Body of pancreas (tissue), 4 donors: ENCODE results near the gene C5AR2. TPM values are rescaled to one million over a fixed set of nuclear protein-coding genes. Genes with fewer than 3 reads are reported as not detected.
"Not testable (repeated sequence)": the region's sequence is repeated elsewhere in the genome, so short reads cannot be mapped to it uniquely, and the experiment has no call there.

Experiments
- ATAC-seq: fragments of 150-250 bp; one replicate; pipeline ENCODE4 v1.9.1; 2016
- DNase-seq, 4 donors: peaks; one replicate each; pipeline ENCODE4 v3.0.0-alpha.2; 2019
- H3K27ac ChIP-seq, 4 donors: fragments of 200-600 bp; sonication (generic); 1 replicate in 3 of 4; 2 replicates in 1 of 4; pipeline versions ENCODE4 v1.5.1 to v1.6.1; 2016 to 2019; ENCODE audit warnings: mild to moderate bottlenecking in 1 of 4, mixed read lengths in 1 of 4, moderate library complexity in 1 of 4
- H3K27me3 ChIP-seq, 2 donors: fragments of 200-600 bp; sonication (generic); one replicate each; pipeline ENCODE4 v1.6.0; 2016; ENCODE audit warnings: mild to moderate bottlenecking in 1 of 2
- H3K36me3 ChIP-seq, 2 donors: fragments of 200-600 bp; sonication (generic); replicated peaks in 1 of 2; 2 replicates each; pipeline ENCODE4 v1.5.1; 2016; ENCODE audit warnings: low read depth in 2 of 2; ENCODE audit not compliant: insufficient read depth in 1 of 2
- H3K4me1 ChIP-seq: fragments of 200-600 bp; sonication (generic); one replicate; pipeline ENCODE4 v1.6.0; 2016
- H3K4me3 ChIP-seq, 2 donors: fragments of 200-600 bp; sonication (generic); 1 replicate in 1 of 2; 2 replicates in 1 of 2; pipeline ENCODE4 v1.5.1; 2016 to 2019
- H3K9me3 ChIP-seq, 3 donors: fragments of 200-600 bp; sonication (generic); 1 replicate in 2 of 3; 2 replicates in 1 of 3; pipeline ENCODE4 v1.5.1; 2016
- CTCF ChIP-seq, 7 experiments: fragments of 450-650 bp in 4 of 7; fragments of 200-600 bp in 3 of 7; sonication (generic) in 3 of 7; IDR thresholded peaks; one replicate each; pipeline ENCODE4 v1.5.1; 2016 to 2019; ENCODE audit warnings: antibody characterized with exemption in 7 of 7
- POLR2A ChIP-seq, 3 donors: fragments of 450-650 bp; IDR thresholded peaks; one replicate each; pipeline ENCODE4 v1.6.1; 2016; ENCODE audit warnings: antibody characterized with exemption in 3 of 3, mild to moderate bottlenecking in 2 of 3
- WGBS, 2 donors: methylation state at CpG; one replicate each; pipeline ENCODE4 v1.1.5; 2017; 5-methylcytosine and 5-hydroxymethylcytosine counted together
- intact Hi-C: fragments of 100-400 bp; cut with DNase I; formaldehyde crosslinking; loops from one replicate; pipeline ENCODE4 v1.15.1; 2023
- total RNA-seq, 2 donors: library from RNA; depleted of rRNA; stranded (reverse); fragments of >200 nt; gene quantifications; one replicate each; pipeline ENCODE4 v1.1.0, GENCODE V29; 2016

The C5AR2 gene
- total RNA-seq, 2 donors from 2014 or later: 0.52 TPM; not detected in 1

DNA sequence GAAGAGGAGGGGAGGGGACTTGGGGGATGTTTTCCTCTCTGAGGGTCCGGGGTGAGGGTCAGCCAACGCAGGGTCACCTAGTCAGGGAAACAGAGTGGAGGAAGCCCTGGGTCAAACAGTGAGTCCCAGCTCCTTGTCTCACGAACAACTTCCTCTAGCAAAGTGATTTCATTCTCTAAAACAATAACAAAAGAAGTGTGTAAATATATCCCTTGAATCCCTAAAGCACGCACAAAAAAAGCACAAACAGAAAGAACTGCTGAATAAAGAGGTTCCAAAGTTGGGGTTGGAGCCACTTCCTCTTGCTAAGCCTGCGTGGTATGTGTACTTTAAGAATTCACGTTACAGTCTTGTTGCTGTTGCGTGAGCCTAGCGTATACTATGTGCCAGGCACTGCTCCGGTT lies 1.5 kb upstream of the C5AR2 start:
- Histone ChIP-seq H3K27ac (peak overlapping the region in 1 of 4 donors; percentile 75), H3K4me3 (no peak overlapping the region), H3K4me1 (no peaks in the 10 kb centered on the region), H3K36me3 (no peaks in the 10 kb centered on the region), H3K27me3 (no peaks in the 10 kb centered on the region), H3K9me3 (no peaks in the 10 kb centered on the region)
- WGBS, 2 donors: 46 to 48% methylated on average over 9 of the region's 9 CpGs
- no peak for ATAC-seq
- TF ChIP-seq POLR2A (IDR thresholded peaks at IDR 0.05): no peak
- TF ChIP-seq CTCF (IDR thresholded peaks at IDR 0.05): no peak
- peak in 1 of 4 donors; percentile 61 for DNase-seq
- intact Hi-C loops: no loop called here

DNA sequence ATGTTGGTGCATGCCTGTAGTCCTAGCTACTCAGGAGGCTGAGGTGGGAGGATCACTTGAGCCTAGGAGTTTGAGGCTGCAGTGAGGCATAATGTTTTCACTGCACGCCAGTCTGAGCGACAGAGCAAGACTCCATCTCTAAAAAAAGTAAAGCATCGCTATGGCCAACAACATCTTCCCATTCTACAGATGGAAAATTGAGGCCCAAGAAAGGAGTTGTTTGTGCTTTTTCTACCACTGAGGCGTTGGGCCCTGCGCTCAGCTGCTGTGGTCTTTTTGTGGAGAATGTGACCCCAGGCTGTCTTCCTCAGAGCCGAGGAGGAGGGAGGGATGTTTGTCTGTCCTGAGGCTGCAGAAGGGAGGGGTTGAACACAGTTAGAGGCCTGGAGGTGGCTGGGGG lies 485 bp upstream of the C5AR2 start:
- no peak for DNase-seq
- Histone ChIP-seq H3K4me3 (no peak overlapping the region), H3K9me3 (no peaks in the 10 kb centered on the region), H3K27me3 (no peaks in the 10 kb centered on the region), H3K4me1 (no peaks in the 10 kb centered on the region), H3K36me3 (no peaks in the 10 kb centered on the region), H3K27ac (peak overlapping the region in 1 of 4 donors; percentile 75)
- no peak for ATAC-seq
- no peak for TF ChIP-seq CTCF (IDR thresholded peaks at IDR 0.05)
- no peak for TF ChIP-seq POLR2A (IDR thresholded peaks at IDR 0.05)
- intact Hi-C loops: no loop called here
- WGBS, 2 donors: 74 to 84% methylated on average over 6 of the region's 6 CpGs

DNA sequence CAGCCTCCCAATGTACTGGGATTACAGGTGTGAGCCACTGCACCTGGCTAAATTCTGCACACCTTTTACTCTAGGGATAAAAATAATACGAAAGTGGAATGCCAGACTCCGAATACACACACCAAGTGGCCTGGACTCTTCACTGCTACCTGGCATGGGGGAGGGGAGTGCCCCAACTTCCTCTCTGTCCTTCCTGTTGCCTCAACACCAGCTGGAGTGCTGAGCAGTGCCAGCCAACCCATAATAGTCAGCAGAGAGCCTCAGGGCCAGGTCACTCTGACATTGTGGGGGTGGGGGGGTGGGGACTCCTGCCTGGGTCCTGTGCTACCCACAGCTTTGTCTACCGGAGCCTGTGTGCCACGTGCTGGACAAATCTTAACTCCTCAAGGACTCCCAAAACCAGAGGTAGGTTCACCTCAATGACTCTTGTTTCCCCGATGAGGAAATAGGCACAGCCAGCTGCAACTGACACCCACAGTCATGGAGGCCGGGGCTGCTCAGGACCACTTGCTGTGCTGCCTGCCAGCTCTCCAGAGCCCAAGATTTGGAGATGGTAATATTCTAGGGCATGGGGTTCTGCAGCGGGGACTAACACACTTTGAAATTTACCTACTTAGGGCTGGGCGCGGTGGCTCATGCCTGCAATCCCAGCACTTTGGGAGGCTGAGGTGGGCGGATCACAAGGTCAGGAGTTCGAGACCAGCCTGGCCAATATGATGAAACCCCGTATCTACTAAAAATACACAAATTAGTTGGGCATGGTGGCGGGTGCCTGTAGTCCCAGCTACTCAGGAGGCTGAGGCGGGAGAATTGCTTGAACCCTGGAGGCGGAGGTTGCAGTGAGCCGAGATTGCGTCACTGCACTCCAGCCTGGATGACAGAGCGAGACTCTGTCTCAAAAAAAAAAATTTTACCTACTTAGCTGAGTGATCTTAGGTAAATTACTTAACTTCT lies 5.1 kb downstream of the C5AR2 start:
- WGBS, 2 donors: 64 to 74% methylated on average over 12 to 18 of the region's 18 CpGs

DNA sequence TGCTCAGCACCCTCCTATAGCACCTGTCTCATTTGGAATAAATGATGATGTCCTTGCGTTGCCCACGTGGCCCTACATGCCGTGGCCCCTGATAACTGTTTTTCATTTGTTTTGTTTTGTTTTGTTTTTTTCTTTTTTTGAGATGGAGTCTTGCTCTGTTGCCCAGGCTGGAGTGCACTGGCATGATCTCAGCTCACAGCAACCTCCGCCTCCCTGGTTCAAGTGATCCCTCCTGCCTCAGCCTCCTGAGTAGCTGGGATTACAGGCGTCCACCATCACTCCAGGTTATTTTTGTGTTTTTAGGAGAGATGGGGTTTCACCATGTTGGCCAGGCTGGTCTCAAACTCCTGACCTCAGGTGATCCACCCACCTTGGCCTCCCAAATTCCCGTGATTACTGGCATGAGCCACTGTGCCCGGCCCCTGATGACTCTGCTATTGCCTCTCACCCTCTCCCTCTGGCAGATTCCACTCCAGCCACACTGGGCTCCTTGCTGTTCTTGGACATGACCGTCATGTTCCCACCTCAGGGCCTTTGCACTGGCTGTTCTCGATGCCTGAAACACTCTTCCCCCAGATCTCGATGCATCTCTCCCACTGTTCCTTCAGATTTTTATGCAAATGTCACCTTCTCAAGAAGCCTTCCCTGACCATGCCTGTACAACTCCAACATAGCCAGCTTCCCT lies 7.4 kb downstream of the C5AR2 start:
- H3K36me3 ChIP-seq: no peaks in the 10 kb centered on the region
- no peak overlapping the region for H3K4me3 ChIP-seq
- DNase-seq (no peak), ATAC-seq (no peak)
- H3K27me3 ChIP-seq: peaks cover 0 to 5% of the 10 kb centered on the region in 2 donors
- TF ChIP-seq CTCF (IDR thresholded peaks at IDR 0.05) (no peak), POLR2A (IDR thresholded peaks at IDR 0.05) (no peak)
- no peak overlapping the region for H3K27ac ChIP-seq
- WGBS, 2 donors: 63 to 65% methylated on average over 10 of the region's 10 CpGs
- no peaks in the 10 kb centered on the region for H3K4me1 ChIP-seq
- no peaks in the 10 kb centered on the region for H3K9me3 ChIP-seq
- intact Hi-C loops: no loop called here

More for the DNA sequence above, 5.1 kb downstream of the C5AR2 start:
- H3K27me3 ChIP-seq, H3K4me3 ChIP-seq, ATAC-seq, H3K36me3 ChIP-seq, intact Hi-C loops, H3K9me3 ChIP-seq, H3K4me1 ChIP-seq: not testable (repeated sequence)
- DNase-seq: peak in 2 of 4 donors; percentile 34 to 77
- H3K27ac ChIP-seq: peak overlapping the region in 1 of 4 donors; percentile 39

GRCh38 chr19:47340477-47341208 lies 8.7 kb downstream of the C5AR2 start:
- no peak overlapping the region for H3K4me3 ChIP-seq
- H3K27ac ChIP-seq: no peak overlapping the region
- peaks cover 0 to 5% of the 10 kb centered on the region in 2 donors for H3K27me3 ChIP-seq
- ATAC-seq (no peak), DNase-seq (no peak)
- TF ChIP-seq POLR2A (IDR thresholded peaks at IDR 0.05) (no peak), CTCF (IDR thresholded peaks at IDR 0.05) (no peak)
- no peaks in the 10 kb centered on the region for H3K36me3 ChIP-seq
- no peaks in the 10 kb centered on the region for H3K9me3 ChIP-seq
- WGBS, 2 donors: 89 to 97% methylated on average over 20 to 29 of the region's 29 CpGs
- intact Hi-C loops: no loop called here
- H3K4me1 ChIP-seq: no peaks in the 10 kb centered on the region
